Ascending aorta (tissue), 2 donors: Measurements from ENCODE around the gene ACOXL. TPM values are rescaled to one million over a fixed set of nuclear protein-coding genes. Genes with fewer than 3 reads are reported as not detected.

ENCODE experiments used
- DNase-seq, 2 donors: peaks; one replicate each; pipeline ENCODE4 v3.0.0-alpha.2; 2019; ENCODE audit warnings: low spot score in 2 of 2
- H3K27ac ChIP-seq, 2 donors: fragments of 200-600 bp; sonication (generic); one replicate each; pipeline ENCODE4 v1.5.1; 2016 to 2017; ENCODE audit warnings: mild to moderate bottlenecking in 1 of 2
- H3K27me3 ChIP-seq: fragments of 200-600 bp; sonication (generic); one replicate; pipeline ENCODE4 v1.5.1; 2017
- H3K36me3 ChIP-seq, 2 donors: fragments of 200-600 bp; sonication (generic); one replicate each; pipeline ENCODE4 v1.5.1; 2016
- H3K4me1 ChIP-seq, 2 donors: fragments of 200-600 bp; sonication (generic); one replicate each; pipeline ENCODE4 v1.5.1; 2016 to 2017; ENCODE audit warnings: mild to moderate bottlenecking in 1 of 2
- H3K4me3 ChIP-seq, 2 donors: fragments of 200-600 bp; sonication (generic); one replicate each; pipeline ENCODE4 v1.5.1; 2016 to 2017; ENCODE audit warnings: mild to moderate bottlenecking in 1 of 2
- H3K9me3 ChIP-seq, 2 donors: fragments of 200-600 bp; sonication (generic); one replicate each; pipeline ENCODE4 v1.5.1; 2016
- intact Hi-C: fragments of 100-400 bp; cut with DNase I; formaldehyde crosslinking; loops from one replicate; pipeline ENCODE4 v1.15.1; 2023
- total RNA-seq: library from RNA; depleted of rRNA; stranded (reverse); fragments of >200 nt; gene quantifications from one replicate; pipeline ENCODE4 v1.1.0, GENCODE V29; 2016
- TF ChIP-seq, protein P1 (sequence below), 3 experiments: fragments of 200-600 bp in 2 of 3; fragments of 450-650 bp in 1 of 3; sonication (generic) in 2 of 3; IDR thresholded peaks; one replicate each; pipeline ENCODE4 v1.5.1; 2016 to 2019; ENCODE audit warnings: antibody characterized with exemption in 3 of 3, mild to moderate bottlenecking in 1 of 3, moderate library complexity in 1 of 3

Gene ACOXL
- total RNA-seq, 1 donor from 2014 or later: not detected

DNA sequence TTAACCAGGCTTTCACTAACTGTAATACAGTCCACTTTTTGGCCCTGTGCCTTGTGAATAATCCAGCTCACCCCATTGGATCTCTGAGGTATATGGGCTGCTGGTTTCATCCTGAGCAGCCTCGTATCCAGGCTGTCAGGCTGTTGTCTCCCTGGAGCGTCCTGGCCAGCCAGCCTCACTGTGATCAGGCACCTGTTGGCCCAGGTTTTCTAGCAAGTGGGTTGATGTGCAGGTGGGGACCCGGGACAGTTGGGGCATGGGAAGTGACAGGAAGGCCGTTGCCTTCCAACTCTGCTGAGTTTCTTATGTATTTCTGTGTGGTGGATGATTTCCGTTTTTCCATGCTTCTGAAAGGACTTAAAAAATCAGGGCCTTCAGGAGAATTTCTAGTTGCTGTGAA is 132.4 kb downstream of the ACOXL start:
- Histone ChIP-seq H3K36me3 (no peaks in the 10 kb centered on the region), H3K27ac (no peak overlapping the region), H3K4me3 (no peak overlapping the region), H3K4me1 (no peaks in the 10 kb centered on the region), H3K27me3 (no peaks in the 10 kb centered on the region), H3K9me3 (no peaks in the 10 kb centered on the region)
- no peak for DNase-seq
- intact Hi-C loops: no loop called here
- TF ChIP-seq, protein P1, sequence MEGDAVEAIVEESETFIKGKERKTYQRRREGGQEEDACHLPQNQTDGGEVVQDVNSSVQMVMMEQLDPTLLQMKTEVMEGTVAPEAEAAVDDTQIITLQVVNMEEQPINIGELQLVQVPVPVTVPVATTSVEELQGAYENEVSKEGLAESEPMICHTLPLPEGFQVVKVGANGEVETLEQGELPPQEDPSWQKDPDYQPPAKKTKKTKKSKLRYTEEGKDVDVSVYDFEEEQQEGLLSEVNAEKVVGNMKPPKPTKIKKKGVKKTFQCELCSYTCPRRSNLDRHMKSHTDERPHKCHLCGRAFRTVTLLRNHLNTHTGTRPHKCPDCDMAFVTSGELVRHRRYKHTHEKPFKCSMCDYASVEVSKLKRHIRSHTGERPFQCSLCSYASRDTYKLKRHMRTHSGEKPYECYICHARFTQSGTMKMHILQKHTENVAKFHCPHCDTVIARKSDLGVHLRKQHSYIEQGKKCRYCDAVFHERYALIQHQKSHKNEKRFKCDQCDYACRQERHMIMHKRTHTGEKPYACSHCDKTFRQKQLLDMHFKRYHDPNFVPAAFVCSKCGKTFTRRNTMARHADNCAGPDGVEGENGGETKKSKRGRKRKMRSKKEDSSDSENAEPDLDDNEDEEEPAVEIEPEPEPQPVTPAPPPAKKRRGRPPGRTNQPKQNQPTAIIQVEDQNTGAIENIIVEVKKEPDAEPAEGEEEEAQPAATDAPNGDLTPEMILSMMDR (IDR thresholded peaks at IDR 0.05): no peak

DNA sequence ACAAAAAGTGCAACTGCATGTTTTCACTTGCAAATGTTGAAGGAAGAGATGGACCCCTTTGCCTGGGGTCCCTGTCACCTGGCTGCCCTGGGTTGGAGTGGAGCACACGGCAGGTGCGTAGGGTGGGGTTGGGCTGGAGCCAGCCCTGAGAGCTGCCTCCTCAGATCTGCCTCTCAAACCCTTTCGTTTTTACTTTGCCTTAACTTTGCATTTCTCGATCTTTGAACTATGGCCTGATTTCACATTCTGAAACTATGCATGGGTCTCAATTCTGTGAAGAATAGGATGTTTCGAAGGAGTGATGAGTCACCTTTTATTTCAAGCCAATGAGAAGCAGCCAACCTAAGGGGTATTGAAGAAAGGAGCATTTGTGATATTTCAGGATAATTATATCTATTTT is 132.8 kb downstream of the ACOXL start:
- Histone ChIP-seq H3K4me3 (no peak overlapping the region), H3K36me3 (no peaks in the 10 kb centered on the region), H3K9me3 (no peaks in the 10 kb centered on the region), H3K27ac (no peak overlapping the region), H3K4me1 (no peaks in the 10 kb centered on the region), H3K27me3 (no peaks in the 10 kb centered on the region)
- intact Hi-C loops: no loop called here
- DNase-seq: no peak
- TF ChIP-seq, protein P1 (IDR thresholded peaks at IDR 0.05): no peak

DNA sequence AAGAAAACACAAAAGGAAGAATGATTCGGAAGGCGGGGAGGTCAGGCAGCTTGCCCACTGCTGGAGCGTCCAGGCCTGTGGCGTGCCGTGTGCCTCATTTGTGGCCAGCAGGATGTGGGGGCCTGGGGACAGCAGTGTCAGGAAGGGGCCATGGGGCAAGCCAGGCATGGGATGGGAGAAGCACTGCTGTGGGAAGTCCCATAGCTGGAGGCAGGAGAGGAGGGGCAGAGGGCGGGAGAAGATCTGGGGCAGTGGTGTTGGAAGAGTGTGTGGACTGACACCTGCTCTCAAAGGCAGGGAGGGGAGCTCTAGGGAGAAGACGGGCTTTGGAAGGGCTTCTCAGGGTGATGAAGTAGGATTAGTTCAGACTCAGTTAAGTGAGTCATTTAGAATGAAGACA is 133.7 kb downstream of the ACOXL start:
- no peaks in the 10 kb centered on the region for H3K27me3 ChIP-seq
- TF ChIP-seq, protein P1 (IDR thresholded peaks at IDR 0.05): no peak
- H3K9me3 ChIP-seq: no peaks in the 10 kb centered on the region
- H3K4me3 ChIP-seq: no peak overlapping the region
- H3K4me1 ChIP-seq: no peaks in the 10 kb centered on the region
- H3K36me3 ChIP-seq: no peaks in the 10 kb centered on the region
- DNase-seq: no peak
- intact Hi-C loops: no loop called here
- no peak overlapping the region for H3K27ac ChIP-seq

DNA sequence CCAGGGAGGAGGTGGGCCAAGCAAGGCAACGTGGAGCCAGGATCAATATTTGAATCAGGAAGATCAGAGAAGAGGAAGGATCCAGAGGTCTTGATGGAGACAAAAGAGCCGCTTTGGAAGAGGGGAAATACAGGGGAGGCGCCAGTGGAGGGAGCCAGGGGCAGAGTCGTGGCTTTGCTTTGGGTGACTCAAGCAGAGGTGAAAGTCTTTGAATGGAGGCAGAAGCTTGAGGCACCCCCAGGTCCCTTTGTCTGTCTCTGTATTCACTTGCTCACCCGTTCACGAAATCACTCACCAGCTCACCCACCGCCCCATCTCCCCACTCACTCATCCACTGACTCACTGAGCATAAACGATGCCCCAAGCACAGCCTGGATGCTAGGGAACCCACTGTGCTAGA is 134.1 kb downstream of the ACOXL start:
- Histone ChIP-seq H3K36me3 (no peaks in the 10 kb centered on the region), H3K4me3 (no peak overlapping the region), H3K27me3 (no peaks in the 10 kb centered on the region), H3K27ac (no peak overlapping the region), H3K9me3 (no peaks in the 10 kb centered on the region), H3K4me1 (no peaks in the 10 kb centered on the region)
- TF ChIP-seq, protein P1 (IDR thresholded peaks at IDR 0.05): no peak
- intact Hi-C loops: no loop called here
- DNase-seq: no peak

DNA sequence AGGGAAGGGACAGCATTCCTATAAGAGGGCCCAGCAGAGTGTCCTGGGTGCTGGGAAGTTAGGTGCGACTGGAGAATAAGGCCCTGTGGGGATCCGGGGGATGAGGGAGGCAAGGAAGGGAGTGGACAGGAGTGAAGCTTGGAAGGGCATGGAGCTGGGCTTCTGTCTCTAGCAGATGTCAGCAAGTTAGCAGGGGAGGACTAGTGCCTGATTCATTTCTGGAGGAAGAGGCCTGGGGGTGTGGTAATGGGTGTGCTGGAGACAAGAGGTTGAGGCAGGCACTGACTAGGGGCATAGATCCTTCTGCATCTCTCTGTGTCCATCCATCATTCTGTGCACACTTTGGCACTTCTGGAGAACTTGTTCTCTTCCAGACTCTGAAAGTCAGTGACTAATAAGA is 134.7 kb downstream of the ACOXL start:
- TF ChIP-seq, protein P1 (IDR thresholded peaks at IDR 0.05): no peak
- H3K27ac ChIP-seq: no peak overlapping the region

DNA sequence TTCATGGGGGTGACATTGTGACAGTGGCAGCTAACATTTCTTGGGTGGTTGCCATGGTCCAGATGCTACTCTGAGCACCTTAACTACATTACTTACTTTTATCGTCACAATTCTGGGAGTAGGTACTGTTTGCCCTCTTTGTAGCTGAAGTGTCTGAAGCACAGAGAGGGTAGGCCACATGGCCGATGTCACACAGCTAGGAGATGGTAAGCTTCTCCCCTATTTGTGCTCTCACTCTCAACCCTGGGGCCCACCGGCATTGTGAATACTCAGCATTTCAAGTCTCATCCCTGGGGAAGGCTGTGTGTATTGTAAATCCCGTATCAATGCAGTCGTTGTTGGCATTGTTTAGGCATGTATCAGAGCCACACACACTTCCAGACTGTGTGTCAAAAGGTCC is 136.6 kb downstream of the ACOXL start:
- no peak for DNase-seq
- TF ChIP-seq, protein P1 (IDR thresholded peaks at IDR 0.05): no peak
- Histone ChIP-seq H3K27me3 (no peaks in the 10 kb centered on the region), H3K36me3 (no peaks in the 10 kb centered on the region), H3K4me3 (no peak overlapping the region), H3K9me3 (no peaks in the 10 kb centered on the region), H3K27ac (no peak overlapping the region), H3K4me1 (no peaks in the 10 kb centered on the region)
- intact Hi-C loops: no loop called here

More for the DNA sequence above, 134.7 kb downstream of the ACOXL start:
- no peaks in the 10 kb centered on the region for H3K4me1 ChIP-seq
- intact Hi-C loops: no loop called here
- H3K9me3 ChIP-seq: no peaks in the 10 kb centered on the region
- DNase-seq: no peak
- H3K27me3 ChIP-seq: no peaks in the 10 kb centered on the region
- no peak overlapping the region for H3K4me3 ChIP-seq
- no peaks in the 10 kb centered on the region for H3K36me3 ChIP-seq
